Ovary (tissue), 9 donors: ENCODE data around the gene KHDC4. TPM values are rescaled to one million over a fixed set of nuclear protein-coding genes. Genes with fewer than 3 reads are reported as not detected.

Source experiments
- DNase-seq, 5 donors: peaks; one replicate each; pipeline ENCODE4 v3.0.0-alpha.2; 2019 to 2020
- H3K27ac ChIP-seq, 2 donors: fragments of 200-600 bp; one replicate each; pipeline versions ENCODE4 v1.5.1 to v1.8.0; 2019 to 2022
- H3K27me3 ChIP-seq: fragments of 200-600 bp; one replicate; pipeline ENCODE4 v1.8.0; 2022
- H3K36me3 ChIP-seq: fragments of 200-600 bp; sonication (generic); one replicate; pipeline ENCODE4 v1.5.1; 2019
- H3K4me1 ChIP-seq: one replicate; pipeline ENCODE4 v1.8.1; 2013; ENCODE audit warnings: mild to moderate bottlenecking, moderate library complexity; ENCODE audit not compliant: insufficient read depth
- H3K4me3 ChIP-seq: fragments of 200-600 bp; sonication (generic); one replicate; pipeline ENCODE4 v1.5.1; 2017
- H3K9me3 ChIP-seq, 2 donors: fragments of 200-600 bp in 1 of 2; sonication (generic) in 1 of 2; one replicate each; pipeline versions ENCODE4 v1.5.1 to v1.8.1; 2013 to 2019; ENCODE audit warnings: mild to moderate bottlenecking in 1 of 2, moderate library complexity in 1 of 2
- CTCF ChIP-seq, 3 donors: fragments of 450-650 bp in 2 of 3; fragments of 200-600 bp in 1 of 3; IDR thresholded peaks; one replicate each; pipeline versions ENCODE4 v1.5.1 to v1.8.0; 2016 to 2022; ENCODE audit warnings: antibody characterized with exemption in 3 of 3, mild to moderate bottlenecking in 1 of 3
- EP300 ChIP-seq: sonication (generic); formaldehyde crosslinking; IDR thresholded peaks from one replicate; pipeline ENCODE4 v1.6.1; 2017; ENCODE audit warnings: antibody characterized with exemption
- POLR2A ChIP-seq: fragments of 450-650 bp; IDR thresholded peaks from one replicate; pipeline ENCODE4 v1.6.1; 2017; ENCODE audit warnings: antibody characterized with exemption, mild to moderate bottlenecking, moderate library complexity
- WGBS, 3 donors: extraction: QIAGEN DNeasy Blood & Tissue Kit in 1 of 3; methylation state at CpG; one replicate each; pipeline versions ENCODE4 v1.1.5 to v1.1.7; 2013 to 2017; 5-methylcytosine and 5-hydroxymethylcytosine counted together
- intact Hi-C, 4 donors: fragments of 100-400 bp; cut with DNase I; formaldehyde crosslinking; loops; one replicate each; pipeline versions ENCODE4 v1.11.0 to v1.15.1; 2022 to 2023
- polyA plus RNA-seq, 2 donors: library from polyadenylated mRNA; stranded (reverse); fragments of 200-250 nt in 1 of 2; fragments of 350-450 nt in 1 of 2; fragmentation: Illumina TruSeq in 1 of 2; extraction: RNeasy Lipid Tissue Mini Kit (QIAGEN cat#74804) in 1 of 2; gene quantifications; one replicate each; pipeline ENCODE4 v1.2.3, GENCODE V29; 2013 to 2014
- total RNA-seq, 7 donors: library from RNA; depleted of rRNA in 2 of 7; stranded (reverse); fragments of >200 nt in 2 of 7; fragmentation: NEBNext Ultra II Directional in 3 of 7; extraction: Animal tissue kit (Norgen Biotek cat#: 25700) in 3 of 7; gene quantifications; one replicate each; pipeline versions ENCODE4 v1.1.0 to v1.2.4, GENCODE V29; 2016 to 2023
- donor health status: DM: no; HTN: no; CAD: no; lungs with moderate emphysema.
- donor health status: DM: no; HTN: no; CAD: no.
- donor health status: Bipolar disorder and iron deficiency.
- donor health status: DM: yes; HTN: yes; CAD: no.
- donor health status: DM: no; HTN: no; CAD: no.
- donor health status: DM: yes; HTN: yes; CAD: no.

The KHDC4 gene
- total and polyA plus RNA-seq, 9 donors: 35.4 to 61.1 (median 46.4) TPM

GRCh38 chr1:155893389-155894142 is 40.6 kb downstream of the KHDC4 start:
- no peak for TF ChIP-seq EP300
- no peak for TF ChIP-seq CTCF (IDR thresholded peaks at IDR 0.05)
- no peak for TF ChIP-seq POLR2A
- Histone ChIP-seq H3K27me3 (no peaks in the 10 kb centered on the region), H3K9me3 (no peaks in the 10 kb centered on the region), H3K4me1 (no peaks in the 10 kb centered on the region), H3K36me3 (no peaks in the 10 kb centered on the region), H3K27ac (no peak overlapping the region), H3K4me3 (no peak overlapping the region)
- intact Hi-C loops: no loop called here
- 53 to 69% (median 61%) methylated on average over 10 of the region's 10 CpGs for WGBS, 3 donors
- no peak for DNase-seq

DNA sequence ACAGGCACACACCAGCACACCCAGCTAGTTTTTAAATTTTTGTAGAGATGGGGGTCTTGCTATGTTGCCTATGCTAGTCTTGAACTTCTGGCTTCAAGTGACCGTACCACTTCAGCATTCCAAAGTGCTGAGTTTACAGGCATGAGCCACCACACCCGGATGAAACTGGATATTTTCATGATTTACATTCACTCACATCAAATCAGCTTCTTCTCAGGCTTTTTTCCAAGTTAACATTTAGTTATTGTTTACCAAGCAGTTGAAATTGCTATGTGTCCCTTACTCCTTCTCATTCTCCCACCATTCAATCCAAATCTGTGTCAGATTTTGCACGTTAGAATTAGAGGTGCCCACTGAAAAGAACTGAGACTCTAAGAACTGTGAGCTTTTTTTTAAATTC is 41.4 kb downstream of the KHDC4 start:
- 8 to 14% (median 9%) methylated on average over 3 of the region's 3 CpGs for WGBS, 3 donors
- intact Hi-C loops: no loop called here
- TF ChIP-seq EP300 (no peak), POLR2A (no peak), CTCF (IDR thresholded peaks at IDR 0.05) (no peak)
- Histone ChIP-seq H3K27me3 (no peaks in the 10 kb centered on the region), H3K27ac (no peak overlapping the region), H3K9me3 (no peaks in the 10 kb centered on the region), H3K4me3 (no peak overlapping the region), H3K36me3 (no peaks in the 10 kb centered on the region), H3K4me1 (no peaks in the 10 kb centered on the region)
- no peak for DNase-seq

DNA sequence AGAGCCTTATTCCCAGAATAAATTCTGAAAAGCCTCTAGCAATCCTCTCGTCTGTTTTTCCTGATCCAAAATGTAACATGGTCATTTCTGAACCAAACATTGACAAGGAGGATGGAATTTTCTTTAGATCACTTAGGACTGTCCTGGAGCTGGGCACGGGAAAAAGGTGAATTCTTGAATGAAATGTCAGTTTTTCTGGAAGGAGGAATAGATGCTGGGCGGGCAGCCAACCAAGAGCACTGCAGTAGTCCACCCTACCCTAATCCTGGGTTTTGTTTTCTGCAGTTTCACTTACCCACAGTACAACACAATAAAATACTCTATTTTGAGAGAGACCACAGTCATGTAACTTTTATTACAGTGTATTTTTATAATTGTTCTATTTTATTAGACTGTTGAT is 44.0 kb downstream of the KHDC4 start:
- Histone ChIP-seq H3K27me3 (no peaks in the 10 kb centered on the region), H3K4me3 (no peak overlapping the region), H3K36me3 (no peaks in the 10 kb centered on the region), H3K9me3 (no peaks in the 10 kb centered on the region), H3K4me1 (no peaks in the 10 kb centered on the region), H3K27ac (no peak overlapping the region)
- intact Hi-C loops: no loop called here
- TF ChIP-seq CTCF (IDR thresholded peaks at IDR 0.05) (no peak), POLR2A (no peak), EP300 (no peak)
- WGBS, 3 donors: 52 to 71% (median 57%) methylated on average over 3 of the region's 3 CpGs
- DNase-seq: no peak

- H3K27me3 ChIP-seq: no peaks in the 10 kb centered on the region
- intact Hi-C loops: no loop called here
- no peak overlapping the region for H3K4me3 ChIP-seq
- no peaks in the 10 kb centered on the region for H3K9me3 ChIP-seq
- no peak for DNase-seq
- no peak overlapping the region for H3K27ac ChIP-seq
- 48 to 60% (median 55%) methylated on average over 2 of the region's 2 CpGs for WGBS, 3 donors
- no peaks in the 10 kb centered on the region for H3K36me3 ChIP-seq
- H3K4me1 ChIP-seq: peaks cover 2% of the 10 kb centered on the region
- no peak for TF ChIP-seq EP300
- no peak for TF ChIP-seq CTCF (IDR thresholded peaks at IDR 0.05)
- no peak for TF ChIP-seq POLR2A
Observed at GRCh38 chr1:155889566-155889965, 44.6 kb downstream of the KHDC4 start.
